GM18526 (cell line): ENCODE data around the gene WBP4.

ENCODE experiments used
- POLR2A ChIP-seq: IDR thresholded peaks from 3 replicates; pipeline ENCODE4 v1.6.1; 2011; ENCODE audit not compliant: insufficient read length; ENCODE audit errors: extremely low read depth

The WBP4 gene, protein sequence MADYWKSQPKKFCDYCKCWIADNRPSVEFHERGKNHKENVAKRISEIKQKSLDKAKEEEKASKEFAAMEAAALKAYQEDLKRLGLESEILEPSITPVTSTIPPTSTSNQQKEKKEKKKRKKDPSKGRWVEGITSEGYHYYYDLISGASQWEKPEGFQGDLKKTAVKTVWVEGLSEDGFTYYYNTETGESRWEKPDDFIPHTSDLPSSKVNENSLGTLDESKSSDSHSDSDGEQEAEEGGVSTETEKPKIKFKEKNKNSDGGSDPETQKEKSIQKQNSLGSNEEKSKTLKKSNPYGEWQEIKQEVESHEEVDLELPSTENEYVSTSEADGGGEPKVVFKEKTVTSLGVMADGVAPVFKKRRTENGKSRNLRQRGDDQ

DNA sequence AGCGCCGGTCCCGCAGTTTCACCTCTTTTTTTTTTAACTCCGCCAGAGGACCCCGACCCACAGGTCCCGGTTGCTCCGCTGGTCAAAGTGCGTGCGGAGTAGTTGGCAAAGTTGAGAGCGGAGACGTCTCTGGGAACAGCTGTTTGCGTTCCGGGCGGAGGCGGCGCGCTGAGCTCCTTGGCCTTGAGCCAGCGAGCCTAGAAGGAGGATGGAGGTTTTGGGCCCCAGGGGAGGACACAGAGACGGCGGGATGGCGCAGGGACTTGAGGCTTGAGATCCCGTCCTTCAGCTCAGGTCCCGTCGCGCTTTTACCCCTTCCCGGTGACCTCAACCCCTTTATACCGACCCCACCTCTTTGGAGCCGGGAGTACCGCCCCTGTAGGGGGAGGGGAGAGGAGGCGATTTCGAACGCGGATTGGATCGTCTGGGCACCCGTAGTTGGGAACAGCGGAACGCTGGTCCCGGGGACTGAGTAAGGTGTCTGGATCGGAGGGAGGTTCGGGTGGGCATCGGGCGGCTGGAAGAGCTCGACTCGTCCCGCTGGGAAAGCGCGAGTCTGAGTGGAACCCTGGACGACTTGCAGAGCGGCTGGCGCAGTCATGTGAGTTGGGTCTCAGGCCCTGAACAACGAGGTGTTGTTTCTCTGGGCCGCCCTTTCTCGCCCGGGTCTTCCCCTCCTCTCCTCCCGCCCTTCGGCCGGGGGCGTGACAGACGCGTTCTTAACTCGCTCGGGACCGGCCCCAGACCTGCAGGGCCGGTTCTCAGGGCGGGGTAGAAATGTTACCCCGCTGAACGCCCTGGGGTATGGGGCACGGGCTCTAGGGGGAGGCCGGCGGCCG lies at the start of gene WBP4:
Gene WBP4, plus strand, starts transcription at position 435 of the 839 bp plus-strand sequence. Its CDS starts 165 bp downstream, at position 600.
- peak; percentile 66 for TF ChIP-seq POLR2A

DNA sequence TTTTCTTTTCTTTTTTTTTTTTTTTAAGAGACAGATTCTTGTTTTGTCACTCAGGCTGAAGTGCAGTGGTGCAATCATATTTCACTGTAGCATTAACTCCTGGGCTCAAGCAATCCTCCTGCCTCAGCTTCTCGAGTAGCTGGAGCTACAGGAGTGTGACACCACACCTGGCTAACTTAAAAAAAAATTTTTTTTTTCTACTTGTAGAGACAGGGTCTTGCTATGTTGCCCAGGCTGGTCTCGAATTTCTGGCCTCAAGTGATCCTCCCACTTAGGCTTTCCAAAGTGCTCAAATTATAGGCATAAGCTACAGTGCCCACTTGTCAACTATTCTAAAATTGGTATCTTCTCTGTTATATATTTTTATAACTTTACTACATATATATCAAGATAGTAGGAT lies 48.8 kb upstream of the WBP4 start:
- no peak for TF ChIP-seq POLR2A

DNA sequence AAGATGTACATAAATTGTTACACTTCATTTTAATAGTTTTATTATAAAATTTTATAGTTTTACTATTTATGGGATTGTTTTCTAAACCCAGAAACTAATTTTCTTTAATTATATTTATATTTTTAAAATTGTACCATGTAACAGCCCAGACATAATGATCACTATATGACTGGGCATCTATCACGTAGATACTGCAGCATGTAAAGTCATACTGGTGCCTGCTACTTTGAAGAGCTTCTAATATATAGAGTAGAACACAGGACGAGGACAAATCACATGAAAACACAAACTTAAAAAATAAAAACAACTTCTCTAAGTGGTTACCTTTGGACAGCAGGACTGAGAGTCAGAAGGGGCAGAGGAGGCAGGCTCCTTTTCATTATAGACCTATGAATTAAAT lies 47.5 kb upstream of the WBP4 start:
- no peak for TF ChIP-seq POLR2A

DNA sequence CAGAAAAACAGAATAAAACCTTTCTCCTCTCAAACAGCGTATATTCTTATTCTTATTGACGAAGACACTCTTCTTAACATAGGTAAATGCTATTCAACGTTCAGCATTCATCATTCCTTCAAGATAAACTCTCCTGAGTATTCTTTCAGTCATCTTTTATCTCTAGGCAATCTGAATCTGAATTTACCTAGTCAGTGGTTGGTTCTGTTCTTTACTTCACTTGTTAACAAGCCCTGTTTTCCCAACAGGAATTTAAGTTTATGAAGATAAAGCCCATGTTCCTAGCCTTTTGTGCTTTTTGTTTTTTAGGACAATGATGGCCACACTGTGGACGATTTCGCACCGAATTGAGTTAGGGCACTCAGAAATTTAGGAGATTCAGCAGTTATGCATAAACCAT lies 45.4 kb upstream of the WBP4 start:
- TF ChIP-seq POLR2A, result no peak

DNA sequence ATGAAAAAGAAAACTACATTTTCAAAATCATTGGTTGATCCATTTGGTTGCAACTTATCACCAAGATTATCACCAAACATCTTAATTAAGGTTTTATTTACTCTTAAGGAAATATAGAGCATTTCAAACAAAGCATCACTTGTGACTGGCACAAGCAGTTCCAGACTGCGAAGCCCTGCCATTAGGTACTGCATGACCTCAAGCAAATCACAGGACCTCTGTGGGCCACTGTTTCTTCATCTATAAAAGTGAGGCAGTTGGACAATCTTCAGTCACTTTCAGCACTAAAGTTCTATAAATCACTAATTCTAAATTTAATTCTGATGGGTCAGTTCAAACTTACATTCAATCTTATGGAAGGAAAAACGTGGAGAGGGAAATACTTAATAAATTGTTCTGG lies 44.1 kb upstream of the WBP4 start:
- TF ChIP-seq POLR2A, result no peak

DNA sequence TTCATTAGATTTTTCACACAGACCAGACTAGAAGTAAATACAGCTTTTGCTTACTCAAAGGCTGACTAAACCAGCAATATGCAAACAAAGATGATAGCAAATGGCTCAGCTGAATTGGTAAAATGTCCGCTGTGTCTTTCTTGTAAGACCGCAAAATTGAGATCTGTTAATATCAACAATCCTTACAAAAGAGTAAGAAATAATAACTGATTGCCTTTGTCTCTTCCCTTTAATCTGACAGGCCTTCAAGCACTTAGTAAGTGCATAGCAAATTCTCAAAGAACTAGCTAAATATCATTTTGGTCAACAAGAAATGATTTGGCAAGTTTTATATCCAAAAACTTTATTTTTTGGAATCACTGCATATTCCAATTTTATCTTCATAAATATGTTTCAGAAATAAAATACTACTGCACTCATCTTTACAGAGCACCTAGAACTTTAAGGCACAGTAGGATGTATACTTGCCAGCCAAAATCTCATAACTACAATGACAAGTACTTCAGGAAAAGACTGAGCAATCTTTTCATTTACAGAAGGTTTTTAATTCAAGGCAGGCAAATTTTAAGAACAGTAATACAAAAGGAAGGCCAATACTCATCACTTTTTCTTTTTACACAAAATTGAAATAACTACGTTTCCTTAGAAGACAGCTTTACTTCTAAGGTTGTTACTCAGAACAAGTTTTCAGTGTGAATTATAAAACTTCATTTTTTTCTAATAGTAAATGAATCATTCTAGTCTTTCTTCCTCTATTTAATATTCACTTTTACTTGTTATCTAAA lies 43.3 kb upstream of the WBP4 start:
- TF ChIP-seq POLR2A, result no peak

DNA sequence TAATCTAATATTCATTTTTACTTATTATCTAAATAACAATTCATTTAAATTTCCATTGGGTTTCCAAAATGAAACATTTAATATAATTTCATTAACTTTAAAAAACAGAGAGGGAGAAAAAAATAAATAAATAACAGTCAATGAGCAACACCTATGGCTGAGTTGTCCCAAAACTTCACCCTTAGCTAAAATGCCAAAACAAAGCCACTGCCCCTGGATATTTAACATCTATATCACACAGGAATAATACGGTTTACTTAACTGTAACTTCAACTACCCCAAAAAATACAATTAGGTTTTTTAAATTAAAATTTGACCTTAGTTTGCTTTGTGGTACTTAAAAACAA lies 42.7 kb upstream of the WBP4 start:
- no peak for TF ChIP-seq POLR2A

DNA sequence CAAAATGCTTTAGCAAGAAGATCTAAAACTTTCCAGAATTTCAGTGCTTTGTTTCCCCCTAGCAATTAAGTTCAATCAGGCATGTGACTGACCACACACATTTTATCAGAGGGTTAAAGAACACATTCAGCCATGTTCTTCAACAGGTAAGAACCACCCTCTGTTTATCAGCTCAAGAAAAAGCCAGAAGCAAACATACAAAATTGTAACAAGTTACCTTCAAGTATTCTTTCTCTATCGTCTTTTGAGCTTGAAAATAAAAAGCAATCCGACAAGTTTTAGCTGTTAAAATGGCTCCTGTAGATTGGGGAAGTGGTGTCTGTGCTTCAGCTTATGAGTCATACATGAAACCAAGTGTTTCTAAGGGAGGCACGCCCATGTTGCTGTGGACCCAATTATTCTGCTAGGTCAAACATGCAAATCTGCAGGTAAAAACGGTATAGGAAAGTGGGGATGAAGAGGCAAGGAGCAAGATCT lies 42.3 kb upstream of the WBP4 start, which contains the start of gene ELF1:
Gene ELF1, minus strand, starts transcription at position 306 of the 477 bp plus-strand sequence. CDS start 37,262 bp downstream, outside the sequence.
- TF ChIP-seq POLR2A, result peak; percentile 22

DNA sequence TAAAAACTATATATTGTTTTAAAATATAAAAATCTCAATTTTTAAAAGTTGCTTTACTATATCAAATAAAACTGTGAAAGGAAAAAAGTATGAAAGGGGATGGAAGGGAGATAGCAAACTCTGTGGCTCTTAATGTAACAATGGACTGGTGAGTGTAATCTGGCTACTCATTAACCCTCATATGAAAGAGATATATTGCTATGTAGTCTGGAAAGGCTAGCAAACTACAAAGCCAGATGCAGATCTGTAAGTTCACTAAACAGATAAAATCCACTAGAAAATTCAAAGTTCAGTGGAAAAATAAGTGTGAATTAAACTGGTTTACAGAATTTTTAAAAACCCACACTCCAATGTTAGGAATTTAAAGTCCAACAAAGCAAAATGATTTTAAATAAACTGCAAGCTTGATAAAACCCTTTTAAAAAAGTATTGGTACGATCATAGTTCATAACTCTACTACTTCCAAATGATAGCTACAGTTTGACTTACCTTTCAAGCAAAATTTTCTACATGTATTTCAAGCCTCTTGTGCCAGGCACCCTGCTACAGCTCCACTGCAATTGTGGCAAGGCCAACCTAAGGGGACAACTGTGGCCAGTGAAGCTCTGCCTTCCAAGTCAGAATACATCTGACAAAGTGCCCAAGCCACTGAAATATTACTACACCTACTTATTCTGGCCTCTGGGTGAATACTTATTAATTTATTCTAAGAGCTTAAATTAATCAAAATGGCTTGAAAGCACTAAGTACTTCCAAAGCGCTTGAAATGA lies 41.5 kb upstream of the WBP4 start:
- TF ChIP-seq POLR2A, result no peak

DNA sequence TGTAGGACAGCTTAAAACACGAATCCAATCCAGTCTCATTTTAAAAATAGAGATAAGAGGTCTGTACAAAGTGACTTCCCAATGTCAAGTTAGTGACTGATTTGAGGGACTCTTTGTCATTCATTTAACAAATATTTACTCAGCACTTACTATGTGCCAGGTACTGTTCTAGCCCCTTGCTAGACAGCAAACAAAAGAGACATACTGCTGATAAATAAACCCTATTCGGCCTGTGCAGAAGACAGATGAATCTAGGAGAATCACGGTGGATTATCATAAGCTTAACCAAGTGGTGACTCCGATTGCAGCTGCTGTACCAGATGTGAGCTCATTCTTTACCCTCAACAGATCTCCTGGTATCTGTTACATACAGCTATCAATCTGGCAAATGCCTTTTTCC lies 35.8 kb upstream of the WBP4 start:
- no peak for TF ChIP-seq POLR2A

DNA sequence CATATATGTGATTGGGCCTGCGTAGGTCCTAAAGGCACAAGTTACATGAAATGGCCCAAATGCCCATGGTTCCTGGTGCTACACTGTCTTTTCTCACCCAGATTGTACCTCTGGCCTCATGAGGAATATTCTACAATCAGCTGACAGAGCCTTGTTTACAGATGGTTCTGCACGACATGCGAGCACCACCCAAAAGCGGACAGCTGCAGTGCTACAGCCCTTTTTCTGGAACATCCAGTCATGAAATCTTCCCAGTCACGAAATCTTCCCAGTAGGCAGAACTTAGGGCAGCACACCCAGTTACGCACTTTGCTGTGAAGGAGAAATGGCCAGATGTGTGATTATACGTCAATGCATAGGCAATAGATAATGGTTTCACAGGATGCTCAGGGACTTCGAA lies 34.5 kb upstream of the WBP4 start:
- no peak for TF ChIP-seq POLR2A

DNA sequence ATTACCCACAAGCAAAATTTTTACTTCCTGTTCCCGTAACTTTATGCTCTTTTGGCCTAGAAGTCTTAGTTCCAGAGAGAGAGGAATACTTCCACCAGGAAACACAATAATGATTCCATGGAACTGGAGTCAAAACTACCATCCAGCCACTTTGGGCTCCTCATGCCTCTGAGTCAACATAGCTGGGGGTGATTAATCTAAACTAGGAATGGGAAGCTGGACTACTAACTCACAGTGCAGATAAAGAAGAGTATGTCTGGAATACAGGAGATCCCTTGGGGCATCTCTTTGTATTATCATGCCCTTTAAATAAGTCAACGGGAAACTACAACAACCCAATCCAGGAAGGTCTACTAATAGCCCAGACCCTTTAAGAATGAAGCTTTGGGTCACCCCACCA lies 33.3 kb upstream of the WBP4 start:
- no peak for TF ChIP-seq POLR2A

DNA sequence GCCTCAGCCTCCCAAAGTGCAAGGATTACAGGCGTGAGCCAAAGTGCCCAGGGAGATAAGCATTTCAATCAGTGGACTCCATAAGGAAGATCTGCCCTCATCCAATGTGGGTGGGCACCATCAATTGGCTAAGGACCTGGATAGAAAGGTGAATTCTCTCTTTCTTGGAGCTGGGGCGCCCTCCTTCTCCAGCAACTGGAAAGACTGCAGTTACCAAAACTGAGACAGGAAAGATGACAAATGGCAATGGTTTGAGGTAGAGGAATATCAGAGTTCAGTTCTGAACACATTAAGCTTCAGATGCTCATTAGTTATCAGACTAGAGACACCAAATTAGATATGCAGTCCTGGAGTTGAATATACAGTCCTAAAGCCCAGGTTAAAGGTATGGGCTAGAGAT lies 31.7 kb upstream of the WBP4 start:
- no peak for TF ChIP-seq POLR2A

DNA sequence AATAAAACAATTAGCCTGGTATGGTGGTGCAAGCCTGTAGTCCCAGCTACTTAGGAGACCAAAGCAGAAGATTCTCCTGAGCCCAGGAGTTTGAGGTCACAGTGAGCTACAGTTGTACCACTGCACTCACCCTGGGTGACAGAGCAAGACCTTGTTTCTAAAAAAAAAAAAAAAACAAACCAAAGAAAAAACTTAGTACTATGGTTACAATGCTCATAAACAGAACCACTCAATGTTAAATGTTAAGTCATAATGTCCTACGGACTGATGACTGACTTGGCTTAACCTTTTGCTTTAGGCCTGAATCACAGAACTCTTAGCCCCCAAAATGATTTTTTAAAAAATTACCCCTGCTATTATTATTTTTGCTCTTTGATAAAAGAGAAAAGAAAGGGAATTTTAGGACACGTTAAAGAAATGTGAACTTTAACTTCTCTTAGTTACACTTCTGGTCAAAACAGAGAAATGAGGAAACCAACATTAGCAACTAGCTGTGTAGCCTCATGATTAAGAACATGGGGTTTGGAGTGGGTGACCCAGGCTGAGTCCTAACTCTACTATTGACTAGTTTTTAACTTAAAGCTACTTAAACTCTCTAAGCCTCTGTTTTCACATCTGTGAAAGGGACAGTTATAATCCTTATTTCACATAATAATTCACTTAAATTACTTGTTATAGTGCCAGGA lies 28.5 kb upstream of the WBP4 start:
- TF ChIP-seq POLR2A, result no peak
